Activated CD4-positive, alpha-beta memory T cell treated with anti-CD3 and anti-CD28 coated beads, Interleukin-2, amount 10 ng/mL, durations not matched to agents 7 days and 5 days (primary cell): ENCODE results near the gene HMGXB4. TPM values are rescaled to one million over a fixed set of nuclear protein-coding genes. Genes with fewer than 3 reads are reported as not detected.

Experiments used
- CTCF ChIA-PET: fragments of 350-600 bp; sonication (Branson Sonifier 250); formaldehyde crosslinking; loops from one replicate; lab custom pipeline; 2021; ENCODE audit warnings: antibody characterized with exemption, inconsistent platforms; lab: Charles Lee
- POLR2A ChIA-PET: fragments of 350-600 bp; sonication (Branson Sonifier 250); formaldehyde crosslinking; loops from one replicate; lab custom pipeline; 2021; ENCODE audit warnings: antibody characterized with exemption; lab: Charles Lee
- DNase-seq: peaks from one replicate; pipeline ENCODE4 v3.0.0-alpha.2; 2020
- H3K27ac Mint-ChIP-seq: one replicate; pipeline ENCODE4 v1.8.0; 2021; ENCODE audit warnings: mild to moderate bottlenecking, mixed read lengths
- H3K27me3 Mint-ChIP-seq: one replicate; pipeline ENCODE4 v1.8.0; 2021; ENCODE audit warnings: mixed read lengths
- H3K36me3 Mint-ChIP-seq: one replicate; pipeline ENCODE4 v1.8.0; 2021; ENCODE audit warnings: low read depth, mixed read lengths
- H3K4me1 Mint-ChIP-seq: one replicate; pipeline ENCODE4 v1.8.0; 2021; ENCODE audit warnings: mixed read lengths
- H3K4me3 Mint-ChIP-seq: one replicate; pipeline ENCODE4 v1.8.0; 2021; ENCODE audit warnings: mild to moderate bottlenecking, mixed read lengths
- H3K9me3 Mint-ChIP-seq: one replicate; pipeline ENCODE4 v1.8.0; 2021; ENCODE audit warnings: mixed read lengths
- total RNA-seq, 2 experiments: library from RNA; stranded (reverse); gene quantifications; one replicate each; pipeline ENCODE4 v1.2.3, GENCODE V29; 2021

Gene HMGXB4
- total RNA-seq, 2 experiments from 2014 or later = 32.5 to 36.6 TPM

DNA sequence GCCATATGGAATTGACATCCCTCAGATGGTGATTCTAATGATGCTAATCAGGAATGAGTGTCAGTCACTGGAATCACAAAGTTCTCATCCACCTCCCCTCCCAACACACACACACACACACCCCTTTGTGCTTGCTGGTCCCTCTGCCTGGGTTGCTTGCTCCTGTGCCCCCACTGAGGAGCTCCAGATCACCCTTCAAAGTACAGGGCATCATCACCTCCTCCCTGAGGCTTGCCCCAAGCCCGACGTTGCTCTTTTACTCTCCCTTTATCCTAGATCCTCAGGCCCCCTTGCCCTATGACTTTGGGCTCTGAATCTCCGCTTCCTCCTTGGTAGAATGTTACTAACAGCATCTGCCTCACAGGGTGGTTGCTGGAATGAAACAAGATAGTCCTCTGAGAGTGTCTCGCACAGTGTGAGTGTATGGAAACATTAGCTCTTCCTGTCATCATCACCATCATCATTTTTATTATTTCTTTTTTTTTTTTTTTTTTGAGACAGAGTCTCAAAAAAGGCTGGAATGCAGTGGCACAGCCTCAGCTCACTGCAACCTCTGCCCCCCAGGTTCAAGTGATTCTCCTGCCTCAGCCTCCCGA, 45.8 kb downstream of the HMGXB4 start:
- POLR2A ChIA-PET = interaction anchor here (0.6 to 1.2 kb wide), 4 partner anchors 27 to 1473 kb away, joined by 3 to 4 read pairs (median 3); partner anchors contain the start of gene IFT27
- no peaks in the 10 kb centered on the region for H3K27me3 Mint-ChIP-seq
- no peak for DNase-seq
- H3K36me3 Mint-ChIP-seq = peaks cover 3% of the 10 kb centered on the region
- peaks cover 50% of the 10 kb centered on the region for H3K4me1 Mint-ChIP-seq
- H3K4me3 Mint-ChIP-seq = no peak overlapping the region
- CTCF ChIA-PET = interaction anchor here (0.7 kb wide), 1 partner anchor 14 kb away, joined by 3 read pairs; no protein-coding TSS in a partner anchor
- H3K27ac Mint-ChIP-seq = no peak overlapping the region
- H3K9me3 Mint-ChIP-seq = no peaks in the 10 kb centered on the region

DNA sequence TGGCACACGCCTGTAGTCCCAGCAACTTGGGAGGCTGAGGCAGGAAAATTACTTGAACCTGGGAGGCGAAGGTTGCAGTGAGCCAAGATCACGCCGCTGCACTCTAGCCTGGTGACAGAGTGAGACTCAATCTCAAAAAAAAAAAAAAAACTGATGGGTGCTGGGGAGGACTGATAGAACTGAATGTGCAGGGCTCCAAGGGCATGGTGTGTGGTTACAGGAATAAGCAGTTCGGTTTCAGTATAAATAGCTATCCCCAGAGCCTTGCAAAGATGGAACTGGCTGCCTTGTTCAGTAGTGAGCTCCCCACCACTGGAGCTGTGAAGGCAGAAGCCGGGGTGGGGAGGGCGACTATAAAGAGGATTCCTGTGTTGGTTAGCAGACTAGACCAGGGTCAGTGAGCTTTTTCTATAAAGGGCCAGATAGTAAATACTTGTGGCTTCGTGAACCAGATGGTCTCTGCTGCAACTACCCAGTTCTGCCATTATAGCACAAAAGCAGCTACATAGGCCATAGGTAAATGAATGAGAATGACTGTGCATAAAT, 48.3 kb downstream of the HMGXB4 start:
- H3K27ac Mint-ChIP-seq = no peak overlapping the region
- H3K4me1 Mint-ChIP-seq = peaks cover 70% of the 10 kb centered on the region
- no peaks in the 10 kb centered on the region for H3K9me3 Mint-ChIP-seq
- peaks cover 3% of the 10 kb centered on the region for H3K36me3 Mint-ChIP-seq
- no peak for DNase-seq
- H3K27me3 Mint-ChIP-seq = no peaks in the 10 kb centered on the region
- CTCF ChIA-PET = interaction anchor here (1.1 to 1.2 kb wide), 2 partner anchors 45 to 74 kb away, joined by 3 read pairs; no protein-coding TSS in a partner anchor
- H3K4me3 Mint-ChIP-seq = no peak overlapping the region
- POLR2A ChIA-PET = interaction anchor here (1.0 to 2.4 kb wide), 3 partner anchors 30 to 48 kb away, joined by 3 to 10 read pairs (median 3); partner anchors contain the start of gene HMGXB4

DNA sequence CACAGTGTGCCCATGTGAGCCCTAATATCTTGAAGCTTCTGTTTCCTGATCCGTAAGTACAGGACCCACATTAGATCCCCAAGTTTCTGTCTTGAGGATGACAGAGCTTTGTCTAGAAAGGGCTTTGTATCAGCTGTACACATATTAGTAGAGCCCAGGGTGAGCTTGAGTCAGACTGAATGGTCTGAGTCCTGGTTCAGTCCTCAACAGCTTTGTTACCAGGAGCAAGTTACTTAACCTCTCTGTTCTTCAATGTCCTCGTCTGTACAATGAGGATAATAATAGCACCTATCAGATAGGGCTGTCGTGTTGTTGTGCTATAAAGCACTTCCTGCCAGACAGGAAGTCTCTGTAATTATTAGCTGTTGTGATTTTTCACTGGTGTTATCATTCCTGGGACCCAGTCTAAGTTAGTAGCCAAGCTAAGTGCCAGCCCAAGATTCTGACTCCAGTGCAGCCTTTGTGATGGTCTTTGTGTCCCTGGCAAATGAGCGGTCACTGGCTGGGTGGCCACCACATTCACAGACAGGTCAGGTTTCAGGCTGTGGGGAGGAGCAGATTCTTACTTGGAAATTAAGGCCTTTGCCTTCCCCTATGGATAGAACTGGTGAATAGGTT, 49.2 kb downstream of the HMGXB4 start:
- ChIA-PET CTCF (interaction anchor here (1.0 to 1.2 kb wide), 5 partner anchors 24 to 75 kb away, joined by 3 to 6 read pairs (median 3); no protein-coding TSS in a partner anchor), POLR2A (interaction anchor here (0.5 to 2.4 kb wide), 5 partner anchors 23 to 320 kb away, joined by 3 to 10 read pairs (median 4); partner anchors contain the start of gene HMGXB4)
- Mint-ChIP-seq H3K36me3 (peaks cover 3% of the 10 kb centered on the region), H3K27ac (no peak overlapping the region), H3K4me3 (no peak overlapping the region), H3K9me3 (no peaks in the 10 kb centered on the region), H3K4me1 (peaks cover 72% of the 10 kb centered on the region), H3K27me3 (no peaks in the 10 kb centered on the region)
- no peak for DNase-seq

DNA sequence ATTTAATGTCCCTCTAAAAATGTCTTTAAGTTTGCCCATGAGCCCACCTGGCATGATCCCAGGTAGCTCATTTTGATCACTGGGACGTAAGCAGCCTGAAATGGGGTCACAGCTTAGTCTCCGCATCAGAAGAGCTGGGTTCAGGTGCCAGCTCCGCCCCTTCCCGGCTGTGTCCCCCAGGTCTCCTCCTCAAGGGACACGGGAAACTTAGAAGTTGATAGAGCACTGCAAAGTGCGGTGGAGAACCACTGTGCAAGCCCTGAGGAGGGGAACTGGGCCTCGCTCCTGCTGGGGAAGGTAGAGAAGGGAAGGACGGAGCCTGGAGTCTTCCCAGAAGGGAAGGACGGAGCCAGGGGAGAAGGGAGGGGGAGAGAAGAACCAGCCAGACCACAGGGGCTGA, 50.1 kb downstream of the HMGXB4 start:
- H3K27ac Mint-ChIP-seq = no peak overlapping the region

DNA sequence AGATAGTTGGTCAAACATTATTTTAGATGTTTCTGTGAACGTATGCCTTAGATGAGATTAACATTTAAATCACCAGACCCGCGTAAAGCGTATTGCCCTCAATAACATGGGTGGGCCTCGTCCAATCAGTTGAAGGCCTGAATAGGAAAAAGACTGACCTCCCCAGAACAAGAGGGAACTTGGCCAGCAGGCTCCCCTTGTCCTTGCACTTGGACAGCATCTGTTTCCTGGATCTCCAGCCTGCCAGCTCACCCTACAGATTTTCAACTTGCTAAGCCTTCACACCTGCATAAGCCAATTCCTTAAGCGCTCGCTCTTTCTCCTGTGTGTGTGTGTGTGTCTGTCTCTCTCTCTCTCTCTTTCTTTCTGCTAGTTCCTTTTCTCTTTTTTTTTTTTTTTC, 50.6 kb downstream of the HMGXB4 start:
- POLR2A ChIA-PET = interaction anchor here (1.1 to 1.6 kb wide), 2 partner anchors 8 to 22 kb away, joined by 4 to 7 read pairs; partner anchors contain the start of gene TOM1
- Mint-ChIP-seq H3K9me3 (no peaks in the 10 kb centered on the region), H3K27me3 (no peaks in the 10 kb centered on the region), H3K36me3 (peaks cover 3% of the 10 kb centered on the region), H3K27ac (no peak overlapping the region), H3K4me1 (peaks cover 78% of the 10 kb centered on the region), H3K4me3 (no peak overlapping the region)
- CTCF ChIA-PET = interaction anchor here (0.6 to 1.0 kb wide), 2 partner anchors 51 to 76 kb away, joined by 3 to 5 read pairs; no protein-coding TSS in a partner anchor
- DNase-seq = no peak

More for the DNA sequence above, 50.1 kb downstream of the HMGXB4 start:
- DNase-seq = no peak
- Mint-ChIP-seq H3K9me3 (no peaks in the 10 kb centered on the region), H3K4me3 (no peak overlapping the region), H3K36me3 (peaks cover 3% of the 10 kb centered on the region), H3K27me3 (no peaks in the 10 kb centered on the region), H3K4me1 (peaks cover 74% of the 10 kb centered on the region)
- ChIA-PET CTCF (interaction anchor here (1.0 to 1.2 kb wide), 3 partner anchors 23 to 76 kb away, joined by 3 to 6 read pairs (median 5); no protein-coding TSS in a partner anchor), POLR2A (interaction anchor here (0.9 to 2.4 kb wide), 3 partner anchors 22 to 50 kb away, joined by 3 to 10 read pairs (median 4); partner anchors contain the start of gene HMGXB4)

DNA sequence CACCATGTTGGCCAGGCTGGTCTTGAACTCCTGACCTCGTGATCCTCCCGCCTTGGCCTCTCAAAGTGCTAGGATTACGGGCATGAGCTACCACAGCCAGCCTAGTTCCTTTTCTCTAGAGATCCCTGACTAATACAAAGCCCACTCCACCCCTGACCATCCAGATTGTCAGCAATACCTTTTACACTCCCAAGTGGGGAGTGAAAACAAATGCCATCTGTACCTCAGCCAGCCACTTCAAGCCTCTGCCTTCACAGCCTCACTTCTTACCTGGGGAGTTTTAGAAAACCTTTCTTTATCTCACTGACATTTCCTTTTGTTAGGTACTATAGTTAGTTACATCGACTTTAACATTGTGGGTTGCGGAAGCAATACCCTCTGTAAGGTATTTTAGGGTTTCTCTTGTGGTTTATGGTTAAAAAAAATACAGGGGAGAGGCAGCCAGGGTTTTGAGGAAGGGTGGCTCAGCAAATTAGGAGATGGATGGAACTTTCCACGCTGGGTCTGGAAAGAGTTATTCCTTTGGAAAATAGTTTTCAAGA, 51.3 kb downstream of the HMGXB4 start:
- CTCF ChIA-PET = interaction anchor here (0.6 kb wide), 1 partner anchor 51 kb away, joined by 5 read pairs; no protein-coding TSS in a partner anchor

DNA sequence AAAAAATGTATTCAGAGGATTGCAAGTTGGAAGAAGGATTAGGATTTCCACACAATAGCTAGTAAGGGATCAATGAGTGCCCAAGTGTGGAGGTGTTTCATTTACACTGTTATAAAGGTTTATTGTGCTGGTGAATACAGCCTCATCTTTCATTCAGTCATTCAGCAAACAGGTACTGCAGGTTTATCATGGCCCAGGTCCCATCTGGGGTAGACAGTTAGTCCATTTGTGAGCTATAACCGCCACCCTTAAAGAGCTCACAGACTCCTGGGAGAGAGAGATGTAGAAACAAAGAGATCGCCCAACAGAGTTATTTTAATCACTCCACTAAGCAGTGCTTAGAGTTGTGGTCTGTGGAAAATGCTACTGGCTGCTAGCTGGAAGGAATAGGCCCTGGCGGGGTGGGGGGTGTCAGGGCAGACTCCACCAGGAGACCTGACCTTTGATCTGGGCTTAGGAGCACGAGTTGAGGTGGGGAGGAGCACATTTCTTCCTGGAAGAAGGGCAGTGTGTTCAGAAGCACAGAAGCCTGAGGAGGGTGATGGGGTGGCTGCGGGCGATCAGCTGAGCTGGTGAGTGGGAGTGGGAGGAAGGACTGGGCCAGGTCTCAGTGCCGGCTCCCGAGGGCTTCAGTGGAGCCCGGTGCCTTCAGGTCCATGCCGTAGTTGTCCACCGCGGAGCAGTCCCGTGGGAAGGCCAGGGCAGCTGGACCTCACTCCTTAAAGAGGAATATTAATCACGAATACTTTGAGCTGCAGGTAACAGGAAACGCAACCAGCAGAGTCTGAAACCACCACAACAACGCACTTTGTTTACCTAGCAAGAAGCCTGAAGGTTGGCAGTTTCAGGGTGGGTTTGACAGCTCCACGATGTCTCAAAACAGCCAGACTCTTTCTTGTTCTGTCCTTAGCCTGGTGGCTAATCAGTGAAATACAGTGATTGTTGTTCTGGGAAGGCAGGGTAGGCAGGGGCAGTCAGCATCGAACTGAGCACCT, 53.6 kb downstream of the HMGXB4 start:
- Mint-ChIP-seq H3K9me3 (no peaks in the 10 kb centered on the region), H3K27me3 (no peaks in the 10 kb centered on the region), H3K36me3 (no peaks in the 10 kb centered on the region), H3K4me3 (no peak overlapping the region), H3K4me1 (peaks cover 95% of the 10 kb centered on the region), H3K27ac (peak overlapping the region; percentile 61)
- no peak for DNase-seq
- ChIA-PET POLR2A (interaction anchor here (0.8 to 2.2 kb wide), 4 partner anchors 11 to 356 kb away, joined by 3 to 18 read pairs (median 6); partner anchors contain the start of genes HMGXB4 and TOM1), CTCF (interaction anchor here (0.8 to 0.9 kb wide), 2 partner anchors 19 to 53 kb away, joined by 3 to 4 read pairs; no protein-coding TSS in a partner anchor)

More for the DNA sequence above, 51.3 kb downstream of the HMGXB4 start:
- Mint-ChIP-seq H3K4me1 (peaks cover 81% of the 10 kb centered on the region), H3K9me3 (no peaks in the 10 kb centered on the region), H3K27ac (peak overlapping the region; percentile 74), H3K36me3 (peaks cover 3% of the 10 kb centered on the region), H3K27me3 (no peaks in the 10 kb centered on the region), H3K4me3 (no peak overlapping the region)
- DNase-seq = no peak
- POLR2A ChIA-PET = interaction anchor here (1.1 to 1.6 kb wide), 2 partner anchors 9 to 22 kb away, joined by 4 to 7 read pairs; partner anchors contain the start of gene TOM1

DNA sequence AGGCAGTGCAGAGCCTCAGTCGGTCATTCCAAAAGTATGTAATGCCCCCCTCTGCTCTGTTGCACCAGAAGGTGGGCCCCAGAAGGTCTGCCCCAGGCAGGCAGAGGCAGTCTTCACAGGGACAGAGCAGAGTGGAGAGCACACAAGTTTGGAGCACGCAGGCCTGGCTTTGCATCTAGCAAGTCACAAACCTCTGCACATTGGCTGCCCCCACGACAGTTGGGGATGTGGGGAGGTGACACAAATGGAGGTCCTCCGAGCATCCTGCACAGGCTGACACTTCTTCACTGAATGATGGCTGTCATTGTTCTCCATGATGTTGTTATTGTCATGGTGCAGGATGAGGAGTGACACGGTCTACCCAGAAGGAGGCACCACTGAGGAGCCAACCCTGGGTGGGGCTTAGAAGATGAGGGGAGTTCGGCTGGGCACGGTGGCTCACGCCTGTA, 54.3 kb downstream of the HMGXB4 start:
- H3K27ac Mint-ChIP-seq = peak overlapping the region; percentile 61
- POLR2A ChIA-PET = interaction anchor here (1.0 to 2.2 kb wide), 3 partner anchors 12 to 54 kb away, joined by 6 to 18 read pairs (median 6); partner anchors contain the start of genes HMGXB4 and TOM1

DNA sequence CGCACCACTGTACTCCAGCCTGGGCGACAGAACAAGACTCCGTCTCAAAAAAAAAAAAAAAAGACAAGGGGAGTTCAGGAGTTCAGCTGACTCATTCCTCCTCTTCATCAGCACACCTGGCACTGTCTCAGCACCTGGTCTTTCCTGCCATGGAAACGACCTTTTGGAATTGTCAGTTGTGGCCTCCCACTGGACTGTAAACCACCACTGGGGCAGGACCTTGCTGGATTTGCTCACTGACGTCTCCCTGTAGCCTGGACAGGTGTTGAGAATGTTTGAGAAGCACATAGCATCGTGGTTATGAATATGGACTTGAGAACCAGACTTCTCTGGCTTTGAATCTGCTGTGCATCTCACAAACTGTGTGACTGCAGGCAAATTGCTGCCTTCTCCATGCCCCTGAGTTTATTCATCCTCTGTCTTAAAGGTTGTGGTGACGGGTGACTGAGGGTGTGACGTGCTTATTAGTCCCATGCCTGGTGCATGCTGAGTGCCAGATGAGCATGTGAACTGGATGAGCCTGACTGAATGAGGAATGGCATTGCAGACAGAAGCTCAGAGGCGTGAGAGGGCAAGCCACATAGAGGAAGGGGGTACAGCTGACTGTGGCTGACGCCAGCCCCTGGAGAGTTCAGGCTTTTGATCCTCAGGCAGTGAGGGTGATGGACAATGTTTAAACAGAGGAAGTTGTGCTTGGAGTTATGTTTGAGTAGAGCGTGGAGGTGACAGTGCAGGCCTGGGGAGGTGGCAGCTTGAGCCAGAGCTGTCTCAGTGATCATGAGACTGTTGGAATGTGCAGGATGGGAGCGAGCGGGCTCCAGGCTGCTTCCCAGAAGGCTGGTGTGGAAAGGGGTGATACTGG, 55.1 kb downstream of the HMGXB4 start:
- peaks cover 85% of the 10 kb centered on the region for H3K4me1 Mint-ChIP-seq
- no peaks in the 10 kb centered on the region for H3K27me3 Mint-ChIP-seq
- H3K4me3 Mint-ChIP-seq = no peak overlapping the region
- POLR2A ChIA-PET = interaction anchor here (1.1 to 1.8 kb wide), 2 partner anchors 13 to 18 kb away, joined by 4 to 6 read pairs; partner anchors contain the start of gene TOM1
- CTCF ChIA-PET = interaction anchor here (0.7 to 1.6 kb wide), 2 partner anchors 13 to 25 kb away, joined by 4 to 5 read pairs; partner anchors contain the start of gene TOM1
- H3K36me3 Mint-ChIP-seq = no peaks in the 10 kb centered on the region
- DNase-seq = no peak
- H3K27ac Mint-ChIP-seq = peak overlapping the region; percentile 13
- no peaks in the 10 kb centered on the region for H3K9me3 Mint-ChIP-seq

More for the DNA sequence above, 54.3 kb downstream of the HMGXB4 start:
- Mint-ChIP-seq H3K9me3 (no peaks in the 10 kb centered on the region), H3K4me3 (no peak overlapping the region), H3K27me3 (no peaks in the 10 kb centered on the region), H3K36me3 (no peaks in the 10 kb centered on the region), H3K4me1 (peaks cover 93% of the 10 kb centered on the region)
- CTCF ChIA-PET = interaction anchor here (0.9 kb wide), 1 partner anchor 19 kb away, joined by 4 read pairs; no protein-coding TSS in a partner anchor
- no peak for DNase-seq

DNA sequence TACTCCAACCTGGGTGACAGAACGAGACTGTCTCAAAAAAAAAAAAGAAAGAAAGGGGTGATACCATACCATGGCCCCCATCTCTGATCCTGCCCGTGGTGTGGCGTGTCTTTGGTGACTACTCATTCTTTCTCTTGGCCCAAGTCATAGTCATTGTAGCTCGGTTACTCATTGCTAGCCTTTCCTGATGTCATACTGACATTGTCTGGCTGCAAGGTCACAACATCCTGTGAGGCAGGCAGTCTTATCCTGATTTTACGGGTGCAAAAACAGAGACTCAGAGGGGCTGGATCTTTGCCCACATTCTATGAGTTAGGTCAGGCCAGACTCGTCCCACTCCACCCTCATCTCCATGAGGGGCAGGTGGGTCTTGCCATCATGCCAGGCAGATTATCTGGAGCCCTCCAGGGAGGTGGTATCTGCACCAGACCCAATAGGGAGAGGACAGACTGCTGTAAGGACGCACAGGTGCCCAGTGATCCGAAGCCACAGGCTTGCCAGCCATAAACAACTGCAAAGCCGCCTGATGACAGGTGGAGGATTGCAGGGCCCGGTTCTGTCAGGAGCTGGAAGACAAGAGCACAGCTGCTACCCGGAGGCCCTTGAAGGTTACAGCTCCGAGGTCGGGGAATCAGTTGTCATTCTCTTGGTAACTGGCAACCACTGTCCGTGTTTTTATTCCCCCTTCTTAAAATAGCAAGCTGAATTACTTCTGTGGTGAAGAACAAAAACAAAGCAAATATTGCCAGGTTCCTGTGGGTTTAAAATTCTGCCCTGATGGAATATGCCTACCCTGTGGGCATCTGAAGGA, 56.2 kb downstream of the HMGXB4 start:
- H3K27ac Mint-ChIP-seq = peak overlapping the region; percentile 31
- H3K4me1 Mint-ChIP-seq = peaks cover 75% of the 10 kb centered on the region
- peaks cover 4% of the 10 kb centered on the region for H3K36me3 Mint-ChIP-seq
- ChIA-PET CTCF (interaction anchor here (0.7 to 1.6 kb wide), 2 partner anchors 14 to 24 kb away, joined by 4 to 5 read pairs; partner anchors contain the start of gene TOM1), POLR2A (interaction anchor here (1.1 to 1.8 kb wide), 2 partner anchors 14 to 17 kb away, joined by 4 to 6 read pairs; partner anchors contain the start of gene TOM1)
- H3K9me3 Mint-ChIP-seq = no peaks in the 10 kb centered on the region
- no peak overlapping the region for H3K4me3 Mint-ChIP-seq
- H3K27me3 Mint-ChIP-seq = no peaks in the 10 kb centered on the region
- peak; percentile 38 for DNase-seq
